HepG2 (cell line): ENCODE data around the gene TMEM204.

Experiments used
- EZH2 ChIP-seq: conservative IDR thresholded peaks from 2 replicates; pipeline ENCODE4 v1.6.1; 2012; ENCODE audit warnings: mild to moderate bottlenecking, low read depth, low read length, moderate library complexity
- HNRNPL ChIP-seq: fragments of 200-400 bp; formaldehyde crosslinking; IDR thresholded peaks from 2 replicates; pipeline ENCODE4 v1.6.1; 2017; ENCODE audit warnings: mild to moderate bottlenecking, low read depth, low read length
- KAT7 ChIP-seq: IDR thresholded peaks from 2 replicates; pipeline ENCODE4 v1.6.1; 2018; ENCODE audit warnings: borderline replicate concordance, missing compliant biosample characterization
- PAX8 ChIP-seq: sonication (generic); formaldehyde crosslinking; IDR thresholded peaks from 2 replicates; pipeline ENCODE4 v1.8.0; 2022; ENCODE audit warnings: mild to moderate bottlenecking, missing genetic modification reagents, borderline replicate concordance
- POLR2A ChIP-seq, 2 experiments: IDR thresholded peaks; 2 replicates each; pipeline ENCODE4 v1.6.1; 2011; ENCODE audit warnings: low read depth in 2 of 2, low read length in 2 of 2, mild to moderate bottlenecking in 1 of 2, moderate library complexity in 1 of 2; ENCODE audit not compliant: insufficient read depth in 1 of 2
- POLR2AphosphoS5 ChIP-seq: IDR thresholded peaks from 2 replicates; pipeline ENCODE4 v1.6.1; 2012; ENCODE audit warnings: low read depth, low read length
- SNAI1 ChIP-seq: sonication (generic); formaldehyde crosslinking; IDR thresholded peaks from 2 replicates; pipeline ENCODE4 v1.5.0; 2020; ENCODE audit warnings: mild to moderate bottlenecking, missing genetic modification reagents, borderline replicate concordance
- ZNF10 ChIP-seq: sonication (generic); formaldehyde crosslinking; IDR thresholded peaks from 2 replicates; pipeline ENCODE4 v1.4.0; 2020; ENCODE audit warnings: mild to moderate bottlenecking, low read depth, missing genetic modification reagents, borderline replicate concordance
- ZNF660 ChIP-seq: sonication (generic); formaldehyde crosslinking; IDR thresholded peaks from 2 replicates; pipeline ENCODE4 v1.5.1; 2020; ENCODE audit warnings: mild to moderate bottlenecking, low read depth, missing genetic modification reagents, borderline replicate concordance
- ZNF713 ChIP-seq: sonication (generic); formaldehyde crosslinking; IDR thresholded peaks from 2 replicates; pipeline ENCODE4 v1.4.0; 2020; ENCODE audit warnings: mild to moderate bottlenecking, missing genetic modification reagents
- ZNF772 ChIP-seq: sonication (generic); formaldehyde crosslinking; IDR thresholded peaks from 2 replicates; pipeline ENCODE4 v1.5.0; 2020; ENCODE audit warnings: mild to moderate bottlenecking, missing genetic modification reagents
- TF ChIP-seq, protein P1 (sequence below): sonication (generic); formaldehyde crosslinking; IDR thresholded peaks from 2 replicates; pipeline ENCODE4 v1.5.0; 2020; ENCODE audit warnings: mild to moderate bottlenecking, missing genetic modification reagents, moderate library complexity

DNA sequence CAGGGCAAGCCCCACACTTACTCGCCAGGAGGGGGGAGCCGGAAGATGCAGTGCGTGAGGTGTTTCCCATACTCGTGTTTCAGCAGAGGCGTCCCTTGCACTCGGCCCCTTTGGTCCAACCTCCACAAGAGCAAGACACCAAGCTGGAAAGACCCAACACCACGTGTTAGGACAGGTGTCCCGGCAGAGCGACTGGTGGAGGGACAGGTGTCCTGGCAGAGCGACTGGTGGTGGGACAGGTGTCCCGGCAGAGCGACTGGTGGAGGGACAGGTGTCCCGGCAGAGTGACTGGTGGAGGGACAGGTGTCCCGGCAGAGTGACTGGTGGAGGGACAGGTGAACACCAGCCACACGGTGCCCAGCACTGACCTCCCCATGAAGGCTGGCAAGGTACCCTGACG is 59.0 kb downstream of the TMEM204 start:
- TF ChIP-seq ZNF713 (CRISPR knock-in tag) (no peak), SNAI1 (CRISPR knock-in tag) (no peak), ZNF660 (CRISPR knock-in tag) (no peak), ZNF10 (CRISPR knock-in tag) (no peak), HNRNPL (no peak), KAT7 (CRISPR knock-in tag) (no peak), POLR2A (IDR thresholded peaks at IDR 0.05; ENCODE audit: insufficient read depth in 1 of 2, low read depth in 2 of 2, low read length in 2 of 2) (no peak), POLR2AphosphoS5 (no peak), EZH2 (no peak), PAX8 (CRISPR knock-in tag) (no peak), ZNF772 (CRISPR knock-in tag) (no peak)
- TF ChIP-seq, protein P1, sequence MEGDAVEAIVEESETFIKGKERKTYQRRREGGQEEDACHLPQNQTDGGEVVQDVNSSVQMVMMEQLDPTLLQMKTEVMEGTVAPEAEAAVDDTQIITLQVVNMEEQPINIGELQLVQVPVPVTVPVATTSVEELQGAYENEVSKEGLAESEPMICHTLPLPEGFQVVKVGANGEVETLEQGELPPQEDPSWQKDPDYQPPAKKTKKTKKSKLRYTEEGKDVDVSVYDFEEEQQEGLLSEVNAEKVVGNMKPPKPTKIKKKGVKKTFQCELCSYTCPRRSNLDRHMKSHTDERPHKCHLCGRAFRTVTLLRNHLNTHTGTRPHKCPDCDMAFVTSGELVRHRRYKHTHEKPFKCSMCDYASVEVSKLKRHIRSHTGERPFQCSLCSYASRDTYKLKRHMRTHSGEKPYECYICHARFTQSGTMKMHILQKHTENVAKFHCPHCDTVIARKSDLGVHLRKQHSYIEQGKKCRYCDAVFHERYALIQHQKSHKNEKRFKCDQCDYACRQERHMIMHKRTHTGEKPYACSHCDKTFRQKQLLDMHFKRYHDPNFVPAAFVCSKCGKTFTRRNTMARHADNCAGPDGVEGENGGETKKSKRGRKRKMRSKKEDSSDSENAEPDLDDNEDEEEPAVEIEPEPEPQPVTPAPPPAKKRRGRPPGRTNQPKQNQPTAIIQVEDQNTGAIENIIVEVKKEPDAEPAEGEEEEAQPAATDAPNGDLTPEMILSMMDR (CRISPR knock-in tag): no peak
